HepG2 (cell line): Measurements from ENCODE around the gene ZC3H4. TPM values are rescaled to one million over a fixed set of nuclear protein-coding genes. Genes with fewer than 3 reads are reported as not detected.

Experiments used
- ATF6 ChIP-seq: sonication (generic); formaldehyde crosslinking; conservative IDR thresholded peaks from 2 replicates; pipeline ENCODE4 v1.4.0; 2020; ENCODE audit warnings: missing genetic modification reagents
- BCLAF1 ChIP-seq: fragments of 450-650 bp; IDR thresholded peaks from 2 replicates; pipeline ENCODE4 v1.6.1; 2017; ENCODE audit warnings: mild to moderate bottlenecking
- CENPX ChIP-seq: sonication (generic); formaldehyde crosslinking; IDR thresholded peaks from 2 replicates; pipeline ENCODE4 v1.9.0; 2021; ENCODE audit warnings: mild to moderate bottlenecking, missing genetic modification reagents, moderate library complexity
- DMAP1 ChIP-seq: IDR thresholded peaks from 2 replicates; pipeline ENCODE4 v1.6.1; 2016
- GATAD2A ChIP-seq: IDR thresholded peaks from 2 replicates; pipeline ENCODE4 v1.6.1; 2016
- HDAC2 ChIP-seq: sonication (generic); formaldehyde crosslinking; IDR thresholded peaks from 2 replicates; pipeline ENCODE4 v1.4.0; 2020; ENCODE audit warnings: missing genetic modification reagents
- HNRNPH1 ChIP-seq: fragments of 200-400 bp; formaldehyde crosslinking; optimal IDR thresholded peaks from 2 replicates; pipeline ENCODE3; 2017; ENCODE audit warnings: mild to moderate bottlenecking, low read depth, low read length
- LCORL ChIP-seq, 2 experiments: fragments of 450-650 bp in 1 of 2; sonication (generic) in 1 of 2; formaldehyde crosslinking in 1 of 2; IDR thresholded peaks; 2 replicates each; pipeline versions ENCODE4 v1.5.0 to v1.6.1; 2017 to 2020; ENCODE audit warnings: antibody characterized with exemption in 1 of 2, missing genetic modification reagents in 1 of 2
- MXD4 ChIP-seq: IDR thresholded peaks from 2 replicates; pipeline ENCODE4 v1.6.1; 2016; ENCODE audit warnings: mild to moderate bottlenecking, missing biosample characterization, missing genetic modification reagents
- NCOR1 ChIP-seq: fragments of 200-600 bp; sonication (generic); IDR thresholded peaks from 2 replicates; pipeline ENCODE4 v1.7.0; 2017; ENCODE audit warnings: antibody characterized with exemption, low read length, borderline replicate concordance
- NPAS2 ChIP-seq: sonication (generic); formaldehyde crosslinking; IDR thresholded peaks from 2 replicates; pipeline ENCODE4 v1.8.0; 2022; ENCODE audit warnings: mild to moderate bottlenecking, missing genetic modification reagents, borderline replicate concordance
- RNF219 ChIP-seq: sonication (generic); formaldehyde crosslinking; IDR thresholded peaks from 2 replicates; pipeline ENCODE4 v1.5.0; 2020; ENCODE audit warnings: mild to moderate bottlenecking, missing genetic modification reagents
- U2AF2 ChIP-seq: fragments of 200-400 bp; formaldehyde crosslinking; IDR thresholded peaks from 2 replicates; pipeline ENCODE4 v1.6.1; 2017; ENCODE audit warnings: low read depth, mild to moderate bottlenecking, low read length
- WIZ ChIP-seq: sonication (generic); formaldehyde crosslinking; IDR thresholded peaks from 2 replicates; pipeline ENCODE4 v1.5.1; 2020; ENCODE audit warnings: mild to moderate bottlenecking, missing genetic modification reagents
- ZNF20 ChIP-seq: sonication (generic); formaldehyde crosslinking; IDR thresholded peaks from 2 replicates; pipeline ENCODE4 v1.4.0; 2020; ENCODE audit warnings: mild to moderate bottlenecking, moderate library complexity, missing genetic modification reagents
- ZNF317 ChIP-seq: sonication (generic); formaldehyde crosslinking; IDR thresholded peaks from 2 replicates; pipeline ENCODE4 v1.5.0; 2020; ENCODE audit warnings: mild to moderate bottlenecking, missing genetic modification reagents
- ZNF501 ChIP-seq: sonication (generic); formaldehyde crosslinking; IDR thresholded peaks from 2 replicates; pipeline ENCODE4 v1.5.1; 2020; ENCODE audit warnings: mild to moderate bottlenecking, moderate library complexity, missing genetic modification reagents
- ZNF615 ChIP-seq: sonication (generic); formaldehyde crosslinking; IDR thresholded peaks from 2 replicates; pipeline ENCODE4 v1.5.0; 2020; ENCODE audit warnings: mild to moderate bottlenecking, missing genetic modification reagents, borderline replicate concordance
- ZNF768 ChIP-seq: sonication (generic); formaldehyde crosslinking; IDR thresholded peaks from 2 replicates; pipeline ENCODE4 v1.4.0; 2020; ENCODE audit warnings: missing genetic modification reagents
- ZNF781 ChIP-seq: sonication (generic); formaldehyde crosslinking; IDR thresholded peaks from 2 replicates; pipeline ENCODE4 v1.5.1; 2020; ENCODE audit warnings: borderline replicate concordance, mild to moderate bottlenecking, missing genetic modification reagents; ENCODE audit errors: not compliant biosample characterization
- ZSCAN5A ChIP-seq: sonication (generic); formaldehyde crosslinking; IDR thresholded peaks from 2 replicates; pipeline ENCODE4 v1.8.0; 2022; ENCODE audit warnings: mild to moderate bottlenecking, missing genetic modification reagents, borderline replicate concordance
- polyA plus RNA-seq, 8 experiments: library from polyadenylated mRNA; depleted of rRNA in 3 of 8; stranded (reverse) in 7 of 8; unstranded in 1 of 8; fragments of >200 nt; fragmentation: Illumina TruSeq in 4 of 8; extraction: Trizol in 4 of 8; gene quantifications; 2 replicates each; pipeline versions ENCODE4 v1.2.1 to v1.2.3, GENCODE V29; 2011 to 2016; ENCODE audit warnings: low read depth in 4 of 8, missing spikeins in 1 of 8, mixed read lengths in 1 of 8; ENCODE audit not compliant: insufficient read depth in 1 of 8
- total RNA-seq, 5 experiments: library from RNA; depleted of rRNA; stranded (reverse); fragments of >200 nt; fragmentation: Illumina TruSeq; extraction: Trizol; gene quantifications; 2 replicates each; pipeline ENCODE4 v1.2.3, GENCODE V29; 2016; ENCODE audit warnings: low read depth in 1 of 5

Gene ZC3H4
- total and polyA plus RNA-seq, 2 of the 13 experiments (the other 11 are each of a cell fraction or from before 2014, with no cell fraction given) = 1.8 to 10.7 TPM

GRCh38 chr19:47094557-47095475 lies 18.8 kb downstream of the ZC3H4 start (continued):
- TF ChIP-seq ZNF20 = no peak
- peak; percentile 76 for TF ChIP-seq GATAD2A (CRISPR knock-in tag)
- TF ChIP-seq CENPX = no peak
- no peak for TF ChIP-seq ZSCAN5A (CRISPR knock-in tag)
- TF ChIP-seq ZNF317 = no peak
- TF ChIP-seq U2AF2 = no peak
- TF ChIP-seq ZNF781 (CRISPR knock-in tag) = peak; percentile 46
- peak; percentile 56; the same call in 1 of the 2 replicates for TF ChIP-seq NCOR1
- TF ChIP-seq MXD4 (CRISPR knock-in tag) = no peak
- TF ChIP-seq ZNF501 = peak; percentile 23; the same call in 1 of the 2 replicates
- TF ChIP-seq ZNF768 = peak; percentile 26; the same call in 1 of the 2 replicates
- TF ChIP-seq RNF219 (CRISPR knock-in tag) = no peak
- TF ChIP-seq NPAS2 = no peak
- TF ChIP-seq HDAC2 (CRISPR knock-in tag) = peak; percentile 46; the same call in 1 of the 2 replicates
- TF ChIP-seq LCORL (IDR thresholded peaks at IDR 0.05) = no peak
- TF ChIP-seq LCORL (CRISPR knock-in tag; IDR thresholded peaks at IDR 0.05) = peak; percentile 81
- no peak for TF ChIP-seq ATF6 (CRISPR knock-in tag)
- TF ChIP-seq BCLAF1 = no peak
- TF ChIP-seq ZNF615 (CRISPR knock-in tag) = no peak
- no peak for TF ChIP-seq HNRNPH1
- TF ChIP-seq WIZ (CRISPR knock-in tag) = no peak
- TF ChIP-seq DMAP1 (CRISPR knock-in tag) = peak; percentile 25; the same call in 1 of the 2 replicates
